ENCODE data around the gene ADGRG2. TPM values are rescaled to one million over a fixed set of nuclear protein-coding genes. Genes with fewer than 3 reads are reported as not detected.

ADGRG2 gene
- 1.4 TPM for polyA plus RNA-seq
- long read RNA-seq, donor 1 = 0 reads
- long read RNA-seq, donor 2 = 0 reads
- long read RNA-seq, donor 3 = 0 reads
- long read RNA-seq, donor 4 = 0 reads
- long read RNA-seq, donor 5 = 0 reads
- long read RNA-seq, donor 6 = 0 reads
- long read RNA-seq, donor 7 = 0 reads
- long read RNA-seq, donor 8 = 0 reads
- long read RNA-seq, donor 9 = 0 reads
- long read RNA-seq, donor 10 = 0 reads
- long read RNA-seq, donor 11 = 0 reads

DNA sequence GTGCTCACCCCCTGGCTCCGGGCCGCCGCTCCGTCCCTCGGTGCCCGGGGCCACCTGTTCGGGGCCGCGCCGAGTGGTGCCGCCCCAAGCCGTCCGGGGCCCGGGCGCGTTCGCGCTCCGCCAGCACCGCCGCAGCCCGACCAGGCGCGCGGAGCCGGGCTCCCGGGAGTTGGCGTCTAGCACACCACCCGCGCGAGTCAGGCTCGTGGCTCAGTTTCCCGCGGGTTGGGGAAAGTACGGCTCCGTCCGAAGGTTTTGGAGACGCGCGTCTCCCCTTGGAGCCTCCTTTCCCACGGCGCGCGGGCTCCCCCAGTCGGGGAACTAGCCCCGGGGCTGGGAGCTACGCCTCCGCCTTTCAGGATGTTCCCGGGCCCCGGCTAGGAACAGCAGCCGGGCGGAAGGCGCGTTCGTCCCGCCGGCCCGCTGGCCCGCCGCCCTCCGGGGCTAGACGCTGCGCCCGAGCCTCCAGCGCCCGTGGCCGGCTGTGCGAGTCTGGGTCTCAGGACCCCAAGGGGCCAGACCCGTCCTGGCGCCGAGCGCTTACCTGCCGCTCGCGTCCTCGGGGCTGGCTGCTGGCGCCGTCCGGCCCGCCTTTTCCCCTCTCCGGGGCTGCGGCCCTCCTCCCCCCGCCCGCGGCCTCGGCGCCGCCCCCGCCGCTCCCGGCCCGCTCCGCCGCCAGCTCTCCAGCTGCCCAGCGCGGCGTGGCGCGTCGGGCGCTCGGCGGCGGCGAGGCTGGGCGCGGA is at the start of gene ADGRG2:
TSS of gene ADGRG2 (minus strand) at position 571 of the 743 bp plus-strand sequence. CDS start 53,634 bp downstream, outside the sequence.
- peak in 1 of 2 donors; percentile 24 for DNase-seq
- Histone ChIP-seq H3K36me3 (ENCODE audit: control insufficient read depth, insufficient read depth, low read length) (no peaks in the 10 kb centered on the region), H3K4me1 (ENCODE audit: control insufficient read depth, insufficient read depth, low read length) (no peaks in the 10 kb centered on the region), H3K4me3 (ENCODE audit: low read length) (peak within 1 kb of the TSS; percentile 16), H3K27ac (ENCODE audit: low read length) (no peak within 1 kb of the TSS), H3K27me3 (ENCODE audit: control insufficient read depth, insufficient read depth, low read length) (peaks cover 44% of the 10 kb centered on the region), H3K9me3 (ENCODE audit: control insufficient read depth, low read depth, low read length) (no peaks in the 10 kb centered on the region)
- WGBS (ENCODE audit: insufficient coverage, low lambda C conversion rate) = no CpG with 5 or more reads among the region's 107 CpGs

- no peak for DNase-seq
- Histone ChIP-seq H3K4me1 (ENCODE audit: control insufficient read depth, insufficient read depth, low read length) (no peaks in the 10 kb centered on the region), H3K9me3 (ENCODE audit: control insufficient read depth, low read depth, low read length) (no peaks in the 10 kb centered on the region), H3K27me3 (ENCODE audit: control insufficient read depth, insufficient read depth, low read length) (no peaks in the 10 kb centered on the region), H3K27ac (ENCODE audit: low read length) (no peak overlapping the region), H3K4me3 (ENCODE audit: low read length) (no peak overlapping the region), H3K36me3 (ENCODE audit: control insufficient read depth, insufficient read depth, low read length) (no peaks in the 10 kb centered on the region)
- no CpG with 5 or more reads among the region's 5 CpGs for WGBS (ENCODE audit: insufficient coverage, low lambda C conversion rate)
Observed at GRCh38 chrX:19168609-19169008, 46.3 kb upstream of the ADGRG2 start.

- no peak overlapping the region for H3K27ac ChIP-seq (ENCODE audit: low read length)
- no peak for DNase-seq
- no peaks in the 10 kb centered on the region for H3K27me3 ChIP-seq (ENCODE audit: control insufficient read depth, insufficient read depth, low read length)
- H3K9me3 ChIP-seq (ENCODE audit: control insufficient read depth, low read depth, low read length) = no peaks in the 10 kb centered on the region
- H3K36me3 ChIP-seq (ENCODE audit: control insufficient read depth, insufficient read depth, low read length) = no peaks in the 10 kb centered on the region
- WGBS (ENCODE audit: insufficient coverage, low lambda C conversion rate) = no CpG with 5 or more reads among the region's 8 CpGs
- H3K4me1 ChIP-seq (ENCODE audit: control insufficient read depth, insufficient read depth, low read length) = no peaks in the 10 kb centered on the region
- H3K4me3 ChIP-seq (ENCODE audit: low read length) = no peak overlapping the region
Observed at GRCh38 chrX:19162851-19163250, 40.6 kb upstream of the ADGRG2 start.

GRCh38 chrX:19156186-19156585 is 33.9 kb upstream of the ADGRG2 start:
- Histone ChIP-seq H3K27me3 (ENCODE audit: control insufficient read depth, insufficient read depth, low read length) (no peaks in the 10 kb centered on the region), H3K36me3 (ENCODE audit: control insufficient read depth, insufficient read depth, low read length) (no peaks in the 10 kb centered on the region), H3K9me3 (ENCODE audit: control insufficient read depth, low read depth, low read length) (no peaks in the 10 kb centered on the region), H3K27ac (ENCODE audit: low read length) (no peak overlapping the region), H3K4me3 (ENCODE audit: low read length) (no peak overlapping the region), H3K4me1 (ENCODE audit: control insufficient read depth, insufficient read depth, low read length) (no peaks in the 10 kb centered on the region)
- no peak for DNase-seq
- no CpG with 5 or more reads among the region's 4 CpGs for WGBS (ENCODE audit: insufficient coverage, low lambda C conversion rate)

- WGBS (ENCODE audit: insufficient coverage, low lambda C conversion rate) = no CpG with 5 or more reads among the region's 2 CpGs
- H3K27me3 ChIP-seq (ENCODE audit: control insufficient read depth, insufficient read depth, low read length) = no peaks in the 10 kb centered on the region
- no peaks in the 10 kb centered on the region for H3K36me3 ChIP-seq (ENCODE audit: control insufficient read depth, insufficient read depth, low read length)
- H3K4me1 ChIP-seq (ENCODE audit: control insufficient read depth, insufficient read depth, low read length) = no peaks in the 10 kb centered on the region
- no peak for DNase-seq
- no peaks in the 10 kb centered on the region for H3K9me3 ChIP-seq (ENCODE audit: control insufficient read depth, low read depth, low read length)
- no peak overlapping the region for H3K4me3 ChIP-seq (ENCODE audit: low read length)
- H3K27ac ChIP-seq (ENCODE audit: low read length) = no peak overlapping the region
Observed at GRCh38 chrX:19152762-19153161, 30.5 kb upstream of the ADGRG2 start.

- Histone ChIP-seq H3K27me3 (ENCODE audit: control insufficient read depth, insufficient read depth, low read length) (no peaks in the 10 kb centered on the region), H3K27ac (ENCODE audit: low read length) (no peak overlapping the region), H3K9me3 (ENCODE audit: control insufficient read depth, low read depth, low read length) (no peaks in the 10 kb centered on the region), H3K4me3 (ENCODE audit: low read length) (no peak overlapping the region), H3K4me1 (ENCODE audit: control insufficient read depth, insufficient read depth, low read length) (no peaks in the 10 kb centered on the region), H3K36me3 (ENCODE audit: control insufficient read depth, insufficient read depth, low read length) (no peaks in the 10 kb centered on the region)
- DNase-seq = no peak
- no CpG with 5 or more reads among the region's 2 CpGs for WGBS (ENCODE audit: insufficient coverage, low lambda C conversion rate)
Observed at GRCh38 chrX:19137067-19137466, 14.8 kb upstream of the ADGRG2 start.

DNA sequence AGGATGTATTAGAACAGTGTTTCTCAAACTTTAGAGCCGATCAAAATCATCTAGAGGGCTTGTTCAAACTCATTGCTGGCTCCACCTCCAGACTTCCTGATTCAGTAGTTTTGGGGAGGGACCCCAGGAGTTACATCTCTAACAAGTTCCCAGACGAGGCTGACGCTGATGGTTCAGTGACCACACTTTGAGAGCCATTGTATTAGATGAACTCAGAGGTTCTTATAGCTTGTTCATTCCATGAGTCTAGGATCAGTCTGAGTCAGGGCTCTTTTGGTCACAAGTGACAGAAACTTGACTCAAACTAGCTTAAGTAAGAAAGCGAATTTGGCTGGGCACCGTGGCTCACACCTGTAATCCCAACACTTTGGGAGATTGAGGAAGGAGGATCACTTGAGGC is 11.5 kb upstream of the ADGRG2 start:
- Histone ChIP-seq H3K4me1 (ENCODE audit: control insufficient read depth, insufficient read depth, low read length) (no peaks in the 10 kb centered on the region), H3K27ac (ENCODE audit: low read length) (no peak overlapping the region), H3K4me3 (ENCODE audit: low read length) (no peak overlapping the region), H3K27me3 (ENCODE audit: control insufficient read depth, insufficient read depth, low read length) (no peaks in the 10 kb centered on the region), H3K9me3 (ENCODE audit: control insufficient read depth, low read depth, low read length) (no peaks in the 10 kb centered on the region), H3K36me3 (ENCODE audit: control insufficient read depth, insufficient read depth, low read length) (no peaks in the 10 kb centered on the region)
- no CpG with 5 or more reads among the region's 5 CpGs for WGBS (ENCODE audit: insufficient coverage, low lambda C conversion rate)
- no peak for DNase-seq

DNA sequence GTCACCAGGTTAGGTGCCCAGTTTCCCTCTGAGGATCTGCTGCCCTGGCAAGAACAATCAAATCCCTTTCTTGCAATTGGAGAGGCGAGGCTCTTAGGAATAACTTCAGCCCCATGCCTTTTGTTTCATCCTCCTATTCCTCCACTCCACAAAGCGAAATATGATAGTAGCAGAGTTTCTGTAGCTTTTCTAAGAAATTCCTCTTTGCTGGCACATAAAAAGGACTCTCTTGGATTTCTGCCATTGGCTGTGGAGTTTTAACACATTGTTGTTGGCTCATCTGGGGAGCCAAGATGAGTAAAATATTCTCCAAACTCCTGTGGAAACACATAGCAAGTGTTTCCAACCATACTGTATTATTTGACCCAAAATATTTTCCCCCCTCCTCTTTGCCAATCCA is 11.0 kb upstream of the ADGRG2 start:
- Histone ChIP-seq H3K4me3 (ENCODE audit: low read length) (no peak overlapping the region), H3K27ac (ENCODE audit: low read length) (no peak overlapping the region), H3K27me3 (ENCODE audit: control insufficient read depth, insufficient read depth, low read length) (no peaks in the 10 kb centered on the region), H3K9me3 (ENCODE audit: control insufficient read depth, low read depth, low read length) (no peaks in the 10 kb centered on the region), H3K36me3 (ENCODE audit: control insufficient read depth, insufficient read depth, low read length) (no peaks in the 10 kb centered on the region), H3K4me1 (ENCODE audit: control insufficient read depth, insufficient read depth, low read length) (no peaks in the 10 kb centered on the region)
- no CpG with 5 or more reads among the region's 2 CpGs for WGBS (ENCODE audit: insufficient coverage, low lambda C conversion rate)
- DNase-seq = no peak

DNA sequence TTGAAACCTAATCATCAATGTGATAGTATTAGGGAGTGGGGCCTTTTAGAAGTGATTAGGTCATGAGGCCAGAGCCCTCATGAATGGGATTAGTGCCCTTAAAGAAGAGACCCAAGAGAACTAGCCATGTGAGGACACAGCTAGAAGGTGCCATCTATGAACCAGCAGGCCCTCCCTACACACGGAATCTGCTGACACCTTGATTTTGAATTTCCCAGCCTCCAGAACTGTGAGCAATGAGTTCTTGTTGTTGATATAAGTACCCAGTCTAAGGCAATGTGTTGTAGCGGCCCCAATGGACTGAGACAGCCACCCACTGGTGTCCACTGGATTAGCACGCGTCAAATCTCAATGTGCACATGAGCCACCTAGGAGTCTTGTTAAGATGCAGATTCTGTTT is 8.4 kb upstream of the ADGRG2 start:
- H3K4me3 ChIP-seq (ENCODE audit: low read length) = no peak overlapping the region
- no peaks in the 10 kb centered on the region for H3K9me3 ChIP-seq (ENCODE audit: control insufficient read depth, low read depth, low read length)
- no peaks in the 10 kb centered on the region for H3K36me3 ChIP-seq (ENCODE audit: control insufficient read depth, insufficient read depth, low read length)
- no peak overlapping the region for H3K27ac ChIP-seq (ENCODE audit: low read length)
- no peak for DNase-seq
- no peaks in the 10 kb centered on the region for H3K27me3 ChIP-seq (ENCODE audit: control insufficient read depth, insufficient read depth, low read length)
- no peaks in the 10 kb centered on the region for H3K4me1 ChIP-seq (ENCODE audit: control insufficient read depth, insufficient read depth, low read length)
- no CpG with 5 or more reads among the region's 4 CpGs for WGBS (ENCODE audit: insufficient coverage, low lambda C conversion rate)

DNA sequence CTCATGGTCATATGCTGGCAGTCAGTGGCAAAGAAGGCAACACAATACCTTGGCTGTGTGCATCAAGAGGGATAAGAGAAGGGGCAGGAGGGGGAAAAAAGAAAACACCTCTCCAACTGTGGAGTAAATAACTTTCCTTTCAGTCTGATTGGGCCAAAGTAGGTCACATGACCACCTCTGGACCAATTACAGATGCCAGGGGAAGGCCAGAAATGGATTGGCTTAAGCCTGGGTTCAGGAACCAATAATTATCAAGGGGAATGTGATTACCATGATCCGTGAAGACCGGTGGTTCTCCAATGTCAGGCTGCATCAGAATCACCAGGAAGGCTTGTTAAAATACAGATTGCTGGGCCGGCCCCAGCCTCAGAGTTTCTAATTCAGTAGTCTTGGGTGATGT is 7.4 kb upstream of the ADGRG2 start:
- Histone ChIP-seq H3K27ac (ENCODE audit: low read length) (no peak overlapping the region), H3K9me3 (ENCODE audit: control insufficient read depth, low read depth, low read length) (no peaks in the 10 kb centered on the region), H3K4me3 (ENCODE audit: low read length) (no peak overlapping the region), H3K4me1 (ENCODE audit: control insufficient read depth, insufficient read depth, low read length) (no peaks in the 10 kb centered on the region), H3K27me3 (ENCODE audit: control insufficient read depth, insufficient read depth, low read length) (peaks cover 5% of the 10 kb centered on the region), H3K36me3 (ENCODE audit: control insufficient read depth, insufficient read depth, low read length) (no peaks in the 10 kb centered on the region)
- no CpG with 5 or more reads among the region's 3 CpGs for WGBS (ENCODE audit: insufficient coverage, low lambda C conversion rate)
- no peak for DNase-seq

Data from large intestine (tissue), 12 donors.